ENCODE measurements around the gene RTTN.

DNA sequence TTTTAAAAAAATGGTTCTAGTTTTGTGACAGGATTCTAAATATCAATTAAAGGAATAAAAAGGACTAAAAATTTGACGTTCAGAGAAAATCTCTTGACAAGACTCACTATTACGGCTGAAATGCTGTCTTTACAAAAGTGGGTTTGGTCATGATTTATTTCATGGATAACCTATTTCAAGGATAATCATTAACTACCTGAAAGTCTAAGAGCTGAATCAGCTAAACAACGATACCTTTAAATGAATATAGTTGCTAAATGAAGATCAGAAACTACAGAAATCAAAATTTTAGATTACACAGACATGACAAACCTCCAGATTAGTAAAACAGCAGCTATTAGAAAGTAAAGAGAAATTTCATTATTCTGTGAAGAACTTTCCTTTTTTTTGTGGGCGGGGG, 35.7 kb downstream of the RTTN start:
- TF ChIP-seq, protein P1, sequence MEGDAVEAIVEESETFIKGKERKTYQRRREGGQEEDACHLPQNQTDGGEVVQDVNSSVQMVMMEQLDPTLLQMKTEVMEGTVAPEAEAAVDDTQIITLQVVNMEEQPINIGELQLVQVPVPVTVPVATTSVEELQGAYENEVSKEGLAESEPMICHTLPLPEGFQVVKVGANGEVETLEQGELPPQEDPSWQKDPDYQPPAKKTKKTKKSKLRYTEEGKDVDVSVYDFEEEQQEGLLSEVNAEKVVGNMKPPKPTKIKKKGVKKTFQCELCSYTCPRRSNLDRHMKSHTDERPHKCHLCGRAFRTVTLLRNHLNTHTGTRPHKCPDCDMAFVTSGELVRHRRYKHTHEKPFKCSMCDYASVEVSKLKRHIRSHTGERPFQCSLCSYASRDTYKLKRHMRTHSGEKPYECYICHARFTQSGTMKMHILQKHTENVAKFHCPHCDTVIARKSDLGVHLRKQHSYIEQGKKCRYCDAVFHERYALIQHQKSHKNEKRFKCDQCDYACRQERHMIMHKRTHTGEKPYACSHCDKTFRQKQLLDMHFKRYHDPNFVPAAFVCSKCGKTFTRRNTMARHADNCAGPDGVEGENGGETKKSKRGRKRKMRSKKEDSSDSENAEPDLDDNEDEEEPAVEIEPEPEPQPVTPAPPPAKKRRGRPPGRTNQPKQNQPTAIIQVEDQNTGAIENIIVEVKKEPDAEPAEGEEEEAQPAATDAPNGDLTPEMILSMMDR (IDR thresholded peaks at IDR 0.05) = no peak
- TF ChIP-seq POLR2A (IDR thresholded peaks at IDR 0.05) = no peak

All from testis (tissue), 2 donors.